Measurements from ENCODE around the gene SCGB1C2. TPM values are rescaled to one million over a fixed set of nuclear protein-coding genes. Genes with fewer than 3 reads are reported as not detected.

Gene SCGB1C2
- not detected for total RNA-seq

DNA sequence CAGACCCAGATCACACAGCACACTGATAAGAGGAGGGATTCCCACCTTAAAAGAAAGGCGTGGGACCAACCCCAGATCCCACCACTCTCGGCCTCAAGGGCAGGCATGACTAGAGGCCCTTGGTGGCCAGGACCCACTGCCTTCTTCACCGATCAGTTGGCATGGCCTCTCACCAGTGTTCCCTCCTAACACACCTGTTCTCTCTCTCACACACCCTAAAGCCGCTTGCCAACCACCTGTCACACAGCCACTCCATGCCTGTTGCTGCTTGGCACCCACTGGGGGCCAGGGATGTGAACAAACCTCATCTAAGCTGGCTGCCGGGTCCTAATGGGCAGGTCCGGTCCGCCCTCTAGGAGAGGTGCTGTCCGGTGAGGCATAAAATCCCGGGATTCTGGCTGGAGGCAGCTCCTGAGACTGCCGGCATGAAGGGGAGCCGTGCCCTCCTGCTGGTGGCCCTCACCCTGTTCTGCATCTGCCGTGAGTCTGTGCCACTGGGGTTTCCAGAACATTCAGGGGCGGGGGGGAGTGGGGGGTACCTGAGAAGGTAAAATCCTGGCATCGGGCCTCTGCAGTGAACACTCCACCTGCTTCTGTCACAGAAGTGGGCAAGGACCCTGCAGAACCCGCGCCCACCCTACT, at the start of gene SCGB1C2:
Gene SCGB1C2, plus strand, starts transcription at position 404 of the 642 bp plus-strand sequence. Its CDS starts 22 bp downstream, at position 426.

DNA sequence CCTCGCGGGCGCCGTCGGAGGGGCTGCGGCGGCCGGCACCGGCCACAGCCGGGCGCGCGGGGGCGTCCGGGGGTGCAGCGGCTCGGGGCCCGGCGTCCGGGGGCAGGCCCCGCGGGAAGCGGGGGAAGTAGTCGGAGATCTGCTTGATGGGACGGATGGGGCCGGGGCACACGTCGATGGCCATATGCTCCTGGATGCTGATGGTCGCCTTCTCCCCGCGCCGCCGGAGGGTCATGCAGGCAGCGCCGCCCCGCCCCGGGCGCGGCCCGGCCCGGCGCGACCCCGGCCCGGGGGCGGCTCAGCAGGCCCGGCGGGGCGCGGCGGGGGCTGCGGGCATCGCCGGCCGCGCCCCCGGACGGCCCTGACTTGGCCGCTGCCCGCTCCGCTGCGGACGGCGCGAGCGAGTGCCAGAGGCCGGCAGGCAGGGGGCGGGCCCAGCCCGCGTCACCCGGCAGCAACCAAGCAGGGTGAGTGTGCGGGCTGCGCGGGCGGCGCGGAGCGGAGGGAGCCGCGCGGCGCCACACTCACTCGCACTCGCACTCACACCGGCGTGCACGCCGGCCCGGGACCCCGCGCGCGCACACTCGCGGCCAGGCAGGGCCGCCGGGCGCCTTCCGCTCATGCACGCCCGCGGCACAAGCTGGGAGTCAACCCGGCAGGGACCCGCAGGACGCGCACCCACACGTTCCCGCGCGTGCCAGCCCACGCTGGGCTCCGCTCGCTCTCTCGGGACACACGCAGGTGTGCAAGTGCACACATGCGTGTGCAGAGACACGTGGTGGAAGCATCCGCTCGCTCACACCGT, 44.1 kb downstream of the SCGB1C2 start, which contains the start of gene DOC2B:
Gene DOC2B, minus strand, starts transcription at position 406 of the 805 bp plus-strand sequence. Its CDS starts 171 bp downstream, at position 235.

Small RNA genes lying within 50 kb of the gene (small RNA-seq; reads per million reads assigned to genes)
- not detected for gene RF00026 (ENCODE audit: low replicate concordance)

Other genes with a start within 250 kb of the SCGB1C2 start
- gene DOC2B, start 44.1 kb downstream of the SCGB1C2 start, total RNA-seq = 43.2 TPM
- gene RPH3AL, start 215.2 kb downstream of the SCGB1C2 start, total RNA-seq = 5.6 TPM

Data from parietal lobe (tissue), 2 donors.